Measurements from ENCODE around the gene ICAM5. TPM values are rescaled to one million over a fixed set of nuclear protein-coding genes. Genes with fewer than 3 reads are reported as not detected.

Gene ICAM5
- total RNA-seq, 6 donors from 2014 or later = 19.5 to 102 (median 27.2) TPM

- TF ChIP-seq POLR2A (IDR thresholded peaks at IDR 0.05) = no peak
- TF ChIP-seq POLR2AphosphoS5 (IDR thresholded peaks at IDR 0.05) = no peak
- no peak for TF ChIP-seq CTCF (IDR thresholded peaks at IDR 0.05)
- no peak for TF ChIP-seq EP300 (IDR thresholded peaks at IDR 0.05)
- Histone ChIP-seq H3K4me1 (peaks cover 0 to 17% (median 6%) of the 10 kb centered on the region in 4 donors), H3K9me3 (no peaks in the 10 kb centered on the region), H3K36me3 (no peaks in the 10 kb centered on the region), H3K27ac (peak overlapping the region in 3 of 4 donors; percentile 18 to 82 (median 68)), H3K27me3 (no peaks in the 10 kb centered on the region), H3K4me3 (no peak overlapping the region)
- 79 to 85% methylated on average over 5 of the region's 5 CpGs for WGBS, 2 donors
- DNase-seq (no peak), ATAC-seq (ENCODE audit: low FRiP score in 2 of 2) (no peak)
These were observed 50.2 kb downstream of the ICAM5 start for GRCh38 chr19:10339977-10340376.

GRCh38 chr19:10343495-10343894 lies 53.7 kb downstream of the ICAM5 start:
- Histone ChIP-seq H3K27ac (no peak overlapping the region), H3K4me1 (peaks cover 0 to 15% (median 5%) of the 10 kb centered on the region in 4 donors), H3K4me3 (no peak overlapping the region), H3K9me3 (no peaks in the 10 kb centered on the region), H3K36me3 (no peaks in the 10 kb centered on the region), H3K27me3 (no peaks in the 10 kb centered on the region)
- ATAC-seq (ENCODE audit: low FRiP score in 2 of 2) = no peak
- TF ChIP-seq POLR2A (IDR thresholded peaks at IDR 0.05) = no peak
- TF ChIP-seq POLR2AphosphoS5 (IDR thresholded peaks at IDR 0.05) = no peak
- no peak for TF ChIP-seq EP300 (IDR thresholded peaks at IDR 0.05)
- TF ChIP-seq CTCF (IDR thresholded peaks at IDR 0.05) = no peak
- DNase-seq = no peak
- 87 to 90% methylated on average over 2 of the region's 2 CpGs for WGBS, 2 donors

- Histone ChIP-seq H3K4me3 (no peak overlapping the region), H3K9me3 (no peaks in the 10 kb centered on the region), H3K4me1 (peaks cover 0 to 11% (median 4%) of the 10 kb centered on the region in 4 donors), H3K36me3 (peaks cover 0 to 4% (median 1%) of the 10 kb centered on the region in 4 donors), H3K27me3 (no peaks in the 10 kb centered on the region), H3K27ac (no peak overlapping the region)
- ATAC-seq (ENCODE audit: low FRiP score in 2 of 2) (no peak), DNase-seq (no peak)
- TF ChIP-seq CTCF (IDR thresholded peaks at IDR 0.05) (no peak), EP300 (IDR thresholded peaks at IDR 0.05) (no peak), POLR2A (IDR thresholded peaks at IDR 0.05) (no peak), POLR2AphosphoS5 (IDR thresholded peaks at IDR 0.05) (no peak)
- WGBS, 2 donors = 85 to 91% methylated on average over 10 of the region's 10 CpGs
These were observed 55.0 kb downstream of the ICAM5 start for GRCh38 chr19:10344780-10345179.

Small RNA genes within 50 kb of the gene (small RNA-seq; reads per million reads assigned to genes)
- 0 reads per million in 4 donors for gene AC011511.1
- gene AC011511.4 = 0 reads per million in 4 donors

Other genes starting within 250 kb of the ICAM5 start
- gene SHFL, start 203.6 kb upstream of the ICAM5 start, total RNA-seq = 10 to 100 TPM; 28.9 to 95.3 (median 39.0) TPM
- gene ANGPTL6, start 187.3 kb upstream of the ICAM5 start, total RNA-seq = 1 to 10 TPM in 2 of 6 donors, under 1 TPM in 2, not detected in 2; 0.17 to 2.0 (median 1.4) TPM
- 10 to 100 TPM; 18.3 to 46.8 (median 37.8) TPM for gene PPAN, start 183.6 kb upstream of the ICAM5 start, total RNA-seq
- 10 to 100 TPM in 5 of 6 donors, 1 to 10 TPM in 1; 5.4 to 36.7 (median 15.3) TPM for gene P2RY11, start 178.3 kb upstream of the ICAM5 start, total RNA-seq
- gene EIF3G, start 170.1 kb upstream of the ICAM5 start, total RNA-seq = 100 to 1,000 TPM; 133 to 246 (median 213) TPM
- 100 to 1,000 TPM in 1 of 6 donors, 10 to 100 TPM in 5; 54.0 to 166 (median 63.9) TPM for gene DNMT1, start 95.0 kb upstream of the ICAM5 start, total RNA-seq
- gene S1PR2, start 58.6 kb upstream of the ICAM5 start, total RNA-seq = 10 to 100 TPM in 4 of 6 donors, 1 to 10 TPM in 2; 9.1 to 30.0 (median 16.0) TPM
- 10 to 100 TPM; 23.0 to 70.8 (median 45.0) TPM for gene MRPL4, start 37.7 kb upstream of the ICAM5 start, total RNA-seq
- 100 to 1,000 TPM; 190 to 791 (median 356) TPM for gene ICAM1, start 18.8 kb upstream of the ICAM5 start, total RNA-seq
- 10 to 100 TPM in 5 of 6 donors, 1 to 10 TPM in 1; 6.3 to 24.3 (median 12.0) TPM for gene ICAM4, start 3.0 kb upstream of the ICAM5 start, total RNA-seq
- gene ZGLP1, start 19.9 kb downstream of the ICAM5 start, total RNA-seq = 10 to 100 TPM in 1 of 6 donors, 1 to 10 TPM in 5; 1.8 to 21.6 (median 5.4) TPM
- 10 to 100 TPM; 16.6 to 27.5 (median 26.0) TPM for gene FDX2, start 26.1 kb downstream of the ICAM5 start, total RNA-seq
- 10 to 100 TPM; 17.8 to 49.9 (median 37.2) TPM for gene RAVER1, start 43.6 kb downstream of the ICAM5 start, total RNA-seq
- 10 to 100 TPM; 12.7 to 53.9 (median 20.5) TPM for gene ICAM3, start 49.7 kb downstream of the ICAM5 start, total RNA-seq
- 100 to 1,000 TPM in 5 of 6 donors, 10 to 100 TPM in 1; 91.5 to 569 (median 152) TPM for gene TYK2, start 90.6 kb downstream of the ICAM5 start, total RNA-seq
- gene CDC37, start 113.6 kb downstream of the ICAM5 start, total RNA-seq = 100 to 1,000 TPM; 104 to 388 (median 169) TPM
- 10 to 100 TPM; 22.8 to 38.2 (median 31.2) TPM for gene PDE4A, start 130.6 kb downstream of the ICAM5 start, total RNA-seq
- 10 to 100 TPM; 34.6 to 85.1 (median 60.7) TPM for gene KEAP1, start 213.4 kb downstream of the ICAM5 start, total RNA-seq
- gene S1PR5, start 227.5 kb downstream of the ICAM5 start, total RNA-seq = 1 to 10 TPM in 4 of 6 donors, under 1 TPM in 2; 0.49 to 2.7 (median 1.8) TPM

Data from upper lobe of left lung (tissue), 6 donors.